HG03442 (cell line): ENCODE measurements around the gene INPP4B.

Experiments used
- ATAC-seq: cut with Tn5 transposase; IDR thresholded peaks from one replicate; pipeline ENCODE4 v1.9.1; 2021; ENCODE audit warnings: mild to moderate bottlenecking, moderate library complexity; ENCODE audit not compliant: unreplicated experiment

Gene INPP4B

GRCh38 chr4:142064181-142064580 is 781.9 kb downstream of the INPP4B start:
- no peak for ATAC-seq

GRCh38 chr4:142045996-142046395 is 800.1 kb downstream of the INPP4B start:
- ATAC-seq: no peak

- no peak for ATAC-seq
Measured at GRCh38 chr4:142044271-142044670, 801.8 kb downstream of the INPP4B start.

- no peak for ATAC-seq
Measured at GRCh38 chr4:142043509-142043908, 802.6 kb downstream of the INPP4B start.

GRCh38 chr4:142041788-142042187 is 804.3 kb downstream of the INPP4B start:
- ATAC-seq: no peak

- no peak for ATAC-seq
Measured at GRCh38 chr4:142040043-142040442, 806.1 kb downstream of the INPP4B start.

- ATAC-seq: no peak
Measured at GRCh38 chr4:142036795-142037583, 809.1 kb downstream of the INPP4B start.

- ATAC-seq: no peak
Measured at GRCh38 chr4:142035566-142035965, 810.5 kb downstream of the INPP4B start.

- ATAC-seq: no peak
Measured at GRCh38 chr4:142034101-142034500, 812.0 kb downstream of the INPP4B start.

- no peak for ATAC-seq
Measured at GRCh38 chr4:142030010-142030409, 816.1 kb downstream of the INPP4B start.

GRCh38 chr4:142021761-142022160 is 824.3 kb downstream of the INPP4B start:
- ATAC-seq: no peak

- ATAC-seq: no peak
Measured at GRCh38 chr4:142021181-142021580, 824.9 kb downstream of the INPP4B start.

GRCh38 chr4:142016031-142016430 is 830.1 kb downstream of the INPP4B start:
- peak; percentile 86 for ATAC-seq

GRCh38 chr4:142009751-142010150 is 836.4 kb downstream of the INPP4B start:
- no peak for ATAC-seq

GRCh38 chr4:142005519-142005918 is 840.6 kb downstream of the INPP4B start:
- ATAC-seq: no peak

- no peak for ATAC-seq
Measured at GRCh38 chr4:141999446-142000143, 846.5 kb downstream of the INPP4B start.

GRCh38 chr4:141995056-141995455 is 851.0 kb downstream of the INPP4B start:
- ATAC-seq: no peak

GRCh38 chr4:141977433-141977832 is 868.7 kb downstream of the INPP4B start:
- no peak for ATAC-seq
